AG20443 (cell line): ENCODE results near the gene PRRT3.
"Not testable (repeated sequence)": the region's sequence is repeated elsewhere in the genome, so short reads cannot be mapped to it uniquely, and the experiment has no call there.

Source experiments
- DNase-seq: peaks from one replicate; pipeline ENCODE4 v3.0.0; 2012; ENCODE audit warnings: low spot score, mixed read lengths

The PRRT3 gene

DNA sequence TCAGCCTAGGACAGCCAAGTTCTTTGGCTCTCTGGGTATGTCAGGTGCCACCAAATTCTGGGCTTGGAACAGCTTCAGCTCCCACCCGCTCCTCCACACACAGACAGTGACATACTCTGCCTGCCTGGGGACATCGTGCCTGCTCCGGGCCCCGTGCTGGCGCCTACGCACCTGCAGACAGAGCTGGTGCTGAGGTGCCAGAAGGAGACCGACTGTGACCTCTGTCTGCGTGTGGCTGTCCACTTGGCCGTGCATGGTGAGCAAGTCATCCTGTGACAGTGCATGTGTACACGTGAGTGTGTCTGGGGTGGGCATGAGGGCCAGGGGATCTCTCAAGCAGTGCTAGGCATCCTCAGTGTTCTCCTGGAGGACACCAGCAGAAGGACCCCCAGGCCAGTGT, 34.4 kb downstream of the PRRT3 start:
- DNase-seq = no peak

DNA sequence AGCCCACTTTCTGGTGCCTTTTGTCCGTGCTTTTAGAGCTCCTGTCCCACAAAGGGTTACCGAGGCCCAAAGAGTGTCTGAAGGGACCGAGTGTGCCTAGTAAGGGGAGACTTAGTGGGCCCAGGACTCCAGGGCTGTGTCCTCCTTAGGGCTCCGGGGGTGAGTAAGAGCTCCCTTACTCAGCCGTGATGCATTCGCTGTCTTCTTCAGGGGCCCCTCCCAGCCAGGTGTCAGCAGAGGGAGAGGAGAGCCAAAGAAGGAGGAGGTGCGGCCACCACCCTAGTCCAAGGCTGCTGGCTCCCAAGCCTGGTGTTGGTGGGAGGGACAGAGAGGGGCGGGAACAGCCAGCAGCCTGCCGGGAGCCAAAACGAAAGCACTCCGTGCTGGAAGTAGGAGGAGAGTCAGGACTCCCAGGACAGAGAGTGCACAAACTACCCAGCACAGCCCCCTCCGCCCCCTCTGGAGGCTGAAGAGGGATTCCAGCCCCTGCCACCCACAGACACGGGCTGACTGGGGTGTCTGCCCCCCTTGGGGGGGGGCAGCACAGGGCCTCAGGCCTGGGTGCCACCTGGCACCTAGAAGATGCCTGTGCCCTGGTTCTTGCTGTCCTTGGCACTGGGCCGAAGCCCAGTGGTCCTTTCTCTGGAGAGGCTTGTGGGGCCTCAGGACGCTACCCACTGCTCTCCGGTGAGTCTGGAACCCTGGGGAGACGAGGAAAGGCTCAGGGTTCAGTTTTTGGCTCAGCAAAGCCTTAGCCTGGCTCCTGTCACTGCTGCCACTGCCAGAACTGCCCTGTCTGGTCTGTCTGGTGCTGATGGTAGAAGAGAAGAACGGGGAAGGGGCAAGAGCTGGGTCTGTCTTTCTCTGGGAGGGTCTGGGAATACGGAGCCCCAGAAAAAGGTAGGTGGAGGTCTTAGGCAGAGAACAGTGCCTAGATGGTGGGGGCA, 35.2 kb downstream of the PRRT3 start, which contains the start of gene IL17RC:
TSS of gene IL17RC (plus strand) at position 365 of the 947 bp plus-strand sequence. CDS start at position 583, 218 bp downstream.
- peak; percentile 93 for DNase-seq

DNA sequence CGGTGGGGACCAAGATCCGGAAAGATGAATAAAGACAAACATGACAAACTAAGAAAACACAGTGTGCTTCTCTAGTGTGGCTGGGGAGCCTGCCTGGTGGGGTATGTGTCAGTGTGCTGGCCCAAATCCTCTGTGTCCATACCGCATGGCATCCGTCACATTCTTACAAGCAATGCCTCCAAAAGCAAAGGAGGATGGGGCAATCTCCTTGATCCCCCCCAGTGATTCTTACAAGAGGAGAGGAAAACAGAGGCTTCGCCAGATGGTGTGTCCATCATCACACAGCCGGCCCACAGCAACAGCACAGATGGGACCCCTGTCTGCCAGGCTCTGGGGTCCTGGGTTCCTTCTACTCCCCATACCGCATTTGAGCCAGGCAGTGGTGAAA, 35.9 kb downstream of the PRRT3 start:
- DNase-seq = peak; percentile 62

DNA sequence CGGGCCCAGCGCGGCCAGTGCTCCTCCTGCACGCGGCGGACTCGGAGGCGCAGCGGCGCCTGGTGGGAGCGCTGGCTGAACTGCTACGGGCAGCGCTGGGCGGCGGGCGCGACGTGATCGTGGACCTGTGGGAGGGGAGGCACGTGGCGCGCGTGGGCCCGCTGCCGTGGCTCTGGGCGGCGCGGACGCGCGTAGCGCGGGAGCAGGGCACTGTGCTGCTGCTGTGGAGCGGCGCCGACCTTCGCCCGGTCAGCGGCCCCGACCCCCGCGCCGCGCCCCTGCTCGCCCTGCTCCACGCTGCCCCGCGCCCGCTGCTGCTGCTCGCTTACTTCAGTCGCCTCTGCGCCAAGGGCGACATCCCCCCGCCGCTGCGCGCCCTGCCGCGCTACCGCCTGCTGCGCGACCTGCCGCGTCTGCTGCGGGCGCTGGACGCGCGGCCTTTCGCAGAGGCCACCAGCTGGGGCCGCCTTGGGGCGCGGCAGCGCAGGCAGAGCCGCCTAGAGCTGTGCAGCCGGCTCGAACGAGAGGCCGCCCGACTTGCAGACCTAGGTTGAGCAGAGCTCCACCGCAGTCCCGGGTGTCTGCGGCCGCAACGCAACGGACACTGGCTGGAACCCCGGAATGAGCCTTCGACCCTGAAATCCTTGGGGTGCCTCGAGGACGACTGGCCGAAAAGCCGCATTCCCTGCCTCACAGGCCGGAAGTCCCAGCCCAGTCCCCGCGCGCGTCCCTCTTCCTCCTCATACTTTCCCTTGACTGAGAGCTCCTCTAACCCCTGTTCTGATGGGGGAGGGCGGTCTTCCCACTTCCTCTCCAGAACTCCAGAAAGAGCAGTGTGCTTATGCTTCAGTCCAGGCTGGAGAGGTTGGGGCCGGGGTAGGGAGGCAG, 36.7 kb downstream of the PRRT3 start:
- peak; percentile 77 for DNase-seq

DNA sequence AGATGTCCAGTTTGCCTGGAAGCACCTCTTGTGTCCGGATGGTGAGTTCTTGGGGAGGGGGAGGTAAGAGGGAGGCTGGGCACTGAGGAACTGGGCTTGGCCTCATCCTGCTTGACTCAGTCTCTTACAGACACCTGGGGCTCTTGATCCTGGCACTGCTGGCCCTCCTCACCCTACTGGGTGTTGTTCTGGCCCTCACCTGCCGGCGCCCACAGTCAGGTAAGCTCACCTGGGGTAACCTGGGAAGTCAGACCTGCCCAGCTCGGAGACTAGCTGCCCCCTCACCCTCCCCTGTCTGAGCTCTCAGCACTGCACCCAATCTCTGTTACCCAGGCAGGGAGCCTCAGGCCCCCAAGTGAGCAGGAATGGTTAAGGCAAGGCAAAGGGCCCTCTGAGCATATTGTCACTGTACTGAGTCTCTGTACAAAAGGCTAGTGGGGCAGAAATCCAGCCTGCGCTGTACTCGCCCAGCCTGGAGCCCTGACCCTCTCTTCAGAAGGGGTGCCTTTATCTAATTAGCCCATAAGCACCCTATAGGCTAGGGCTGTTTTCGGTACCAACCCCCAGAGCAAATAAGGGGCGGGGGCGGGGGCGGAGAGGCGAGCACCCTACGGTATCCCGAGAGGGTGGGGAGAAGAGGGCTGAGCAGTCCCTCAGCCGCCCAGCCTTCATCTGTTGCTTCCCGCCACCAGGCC, 37.5 kb downstream of the PRRT3 start:
- DNase-seq = no peak

DNA sequence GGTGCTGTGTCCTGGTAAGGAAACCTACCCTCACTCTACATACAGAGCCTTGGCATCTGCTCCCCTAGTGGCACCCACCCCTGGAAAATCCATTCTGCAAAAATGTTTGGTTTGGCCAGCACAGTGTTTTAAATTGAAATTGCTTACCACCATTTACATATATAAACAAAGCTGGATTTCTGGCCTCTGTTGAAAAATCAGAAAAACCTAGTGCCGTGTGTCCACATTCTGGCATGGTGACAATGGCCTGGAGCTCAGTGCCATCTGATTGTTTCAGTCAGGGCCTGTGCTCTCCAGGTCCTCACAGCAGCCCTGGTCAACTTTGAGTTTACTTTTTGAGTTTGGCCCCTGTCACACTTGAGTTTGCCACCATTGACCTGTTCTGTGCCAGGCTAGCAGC, 38.2 kb downstream of the PRRT3 start:
- DNase-seq = no peak

DNA sequence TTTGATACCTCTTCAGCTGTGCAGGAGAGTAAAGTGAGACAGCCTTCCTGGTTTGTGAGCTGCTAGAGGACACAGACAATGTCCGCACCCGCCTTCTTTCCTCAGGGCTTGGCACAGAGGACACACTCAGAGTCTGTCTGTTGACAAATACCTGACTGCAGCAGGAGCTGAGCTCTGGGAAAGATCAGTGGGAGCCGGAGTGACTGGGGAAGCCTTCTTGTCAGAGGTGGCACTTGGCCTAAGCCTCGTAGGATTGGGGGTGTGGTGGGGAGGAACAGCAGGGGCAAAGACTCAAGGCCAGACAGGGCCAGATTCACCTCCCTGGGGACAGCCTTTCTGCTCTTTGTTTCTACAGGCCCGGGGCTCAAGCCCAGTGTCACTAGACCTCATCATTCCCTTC, 38.6 kb downstream of the PRRT3 start:
- no peak for DNase-seq

DNA sequence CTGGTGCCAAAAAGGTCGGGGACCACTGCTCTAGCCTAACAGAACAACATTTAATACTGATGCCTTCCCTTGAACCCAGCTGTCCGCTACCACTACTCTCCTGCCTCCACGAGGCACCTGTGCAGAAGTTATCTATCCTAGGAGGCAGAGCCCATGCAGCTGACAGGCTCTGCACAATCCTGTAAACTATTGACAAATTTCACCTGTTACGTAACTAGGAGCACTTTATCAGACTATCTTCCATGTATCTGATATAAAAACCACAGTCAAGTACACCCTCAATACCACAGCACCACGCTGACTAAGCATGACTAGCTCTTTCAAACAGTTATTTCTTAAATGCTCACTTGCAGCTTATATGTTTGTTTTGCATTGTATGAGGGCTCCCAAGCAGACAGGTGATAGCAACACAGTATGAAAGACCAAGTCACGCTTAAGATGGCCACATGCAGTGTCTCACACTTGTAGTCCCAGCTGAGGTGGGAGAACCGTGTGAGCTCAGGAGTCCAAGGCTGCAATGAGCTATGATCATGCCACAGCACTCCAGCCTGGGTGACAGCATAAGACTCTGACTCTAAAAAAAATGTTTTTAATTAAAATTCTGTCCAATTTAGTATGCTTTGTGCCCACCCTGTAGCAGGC, 39.8 kb downstream of the PRRT3 start:
- DNase-seq = no peak

DNA sequence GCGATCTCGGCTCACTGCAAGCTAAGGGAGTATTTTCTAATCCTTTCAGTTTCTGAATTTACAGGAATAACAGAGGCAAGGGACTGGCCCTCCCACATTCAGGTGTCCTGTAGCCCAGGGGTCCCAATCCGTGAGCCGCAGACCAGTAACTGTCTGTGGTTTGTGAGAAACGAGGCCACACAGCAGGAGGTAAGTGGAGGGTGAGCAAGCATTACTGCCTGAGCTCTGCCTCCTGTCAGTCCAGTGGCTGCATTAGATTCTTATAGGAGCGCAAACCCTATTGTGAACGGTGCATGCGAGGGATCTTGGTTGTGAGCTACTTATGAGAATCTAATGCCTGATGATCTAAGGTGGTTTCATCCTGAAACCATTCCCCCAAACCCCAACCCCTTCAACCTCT, 40.3 kb downstream of the PRRT3 start:
- DNase-seq = no peak

DNA sequence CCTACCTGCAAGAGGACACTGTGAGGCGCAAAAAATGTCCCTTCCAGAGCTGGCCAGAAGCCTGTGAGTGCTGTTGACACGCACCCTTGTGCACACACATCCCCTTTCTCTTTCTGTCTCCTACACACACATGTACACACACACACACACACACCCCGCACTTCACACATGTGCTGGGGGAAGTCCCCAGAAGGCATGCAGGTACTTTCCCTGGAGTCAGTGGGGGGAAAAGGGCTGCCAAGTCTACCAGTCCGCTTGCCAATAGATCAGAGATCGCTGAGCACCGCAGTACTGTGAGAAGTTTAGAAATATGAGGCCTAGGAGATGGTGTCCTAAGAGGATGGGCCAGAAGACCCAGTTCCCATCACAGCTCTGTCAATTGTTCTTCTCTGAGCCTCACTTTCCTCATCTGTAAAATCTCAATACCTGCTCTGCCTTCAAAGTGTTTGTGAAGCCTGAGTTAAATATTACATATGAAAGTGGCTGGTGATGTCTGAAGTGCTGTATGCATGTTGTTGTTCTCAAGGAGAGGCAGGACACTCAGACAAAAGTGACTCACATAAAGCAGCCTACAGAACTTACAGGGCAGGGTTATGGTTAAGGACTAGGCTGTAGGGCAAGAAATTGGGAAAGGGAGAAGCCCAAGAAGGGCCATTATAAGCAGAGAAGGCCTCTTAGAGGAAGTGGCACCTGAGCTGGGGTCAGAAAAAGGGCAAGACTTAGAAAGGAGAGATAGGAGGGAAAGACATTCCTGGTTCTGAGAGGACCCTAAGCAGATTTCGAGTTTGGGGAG, 42.8 kb downstream of the PRRT3 start:
- no peak for DNase-seq

DNA sequence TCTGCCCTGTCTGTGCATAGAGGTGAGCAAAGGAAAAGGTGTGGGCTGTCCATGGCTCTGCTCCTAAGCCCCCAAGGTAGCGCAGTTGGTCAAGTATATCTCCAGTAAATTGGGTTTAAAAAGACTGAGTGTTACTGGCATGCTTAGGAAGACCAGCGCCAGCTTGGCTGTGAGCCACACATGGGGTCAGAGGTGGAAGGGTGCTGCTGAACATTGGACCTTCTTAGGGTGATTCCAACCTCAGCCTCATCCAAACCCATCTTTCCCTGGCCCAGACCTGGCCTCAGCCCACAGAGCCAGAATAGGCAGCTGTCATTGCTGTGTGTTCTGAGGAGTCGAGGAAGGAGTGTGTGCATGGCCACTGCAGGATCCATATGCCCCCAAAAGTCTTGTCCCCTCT, 43.9 kb downstream of the PRRT3 start:
- DNase-seq = no peak

DNA sequence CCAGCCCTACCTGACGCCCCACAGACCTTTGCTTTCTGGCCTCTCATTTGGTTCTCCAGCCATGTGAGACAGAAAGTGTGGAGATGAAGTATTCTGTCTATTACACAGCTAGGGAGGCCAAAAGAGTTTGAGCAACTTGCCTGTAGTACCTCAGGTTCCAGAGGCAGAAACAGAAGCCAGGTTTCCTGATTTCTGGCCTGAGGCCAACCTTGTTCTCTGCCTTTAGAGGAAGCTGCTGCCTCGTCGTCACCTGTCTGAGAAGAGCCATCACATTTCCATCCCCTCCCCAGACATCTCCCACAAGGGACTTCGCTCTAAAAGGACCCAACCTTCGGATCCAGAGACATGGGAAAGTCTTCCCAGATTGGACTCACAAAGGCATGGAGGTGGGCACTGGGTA, 45.7 kb downstream of the PRRT3 start:
- DNase-seq = no peak

DNA sequence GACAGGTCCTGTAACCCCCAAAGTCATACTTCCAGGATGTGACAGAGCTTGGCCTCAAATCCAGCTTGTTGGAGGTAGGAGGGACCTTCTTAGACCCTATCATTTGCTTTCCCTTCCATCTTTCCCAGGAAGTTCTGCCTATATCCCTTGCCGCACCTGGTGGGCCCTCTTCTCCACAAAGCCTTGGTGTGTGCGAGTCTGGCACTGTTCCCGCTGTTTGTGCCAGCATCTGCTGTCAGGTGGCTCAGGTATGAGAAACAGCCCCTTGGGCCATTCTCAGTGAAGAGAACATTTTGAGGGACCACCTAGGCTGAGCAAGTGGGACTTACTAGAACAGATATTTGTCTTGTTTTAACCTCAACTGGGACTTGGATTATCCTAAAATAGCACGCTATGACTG, 48.3 kb downstream of the PRRT3 start:
- DNase-seq = no peak

DNA sequence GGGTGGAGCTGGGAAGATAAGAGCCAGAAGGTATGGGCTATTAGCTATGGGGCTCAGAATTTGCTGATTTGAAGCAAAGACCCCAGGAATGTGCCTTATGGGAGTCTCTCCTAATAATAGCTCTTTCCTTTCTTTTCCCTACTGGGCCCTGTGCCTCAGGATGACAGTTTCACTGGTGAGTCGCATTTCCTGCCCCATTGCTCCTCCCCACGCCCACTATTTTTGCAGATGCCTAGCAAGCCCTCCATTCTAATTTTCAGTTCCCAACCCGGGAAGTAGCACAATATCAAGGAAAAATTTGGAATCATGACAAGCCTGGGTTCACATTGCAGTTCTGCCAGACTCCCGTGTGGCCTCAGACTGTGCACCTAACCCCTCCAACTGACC, 49.0 kb downstream of the PRRT3 start:
- peak; percentile 75 for DNase-seq

DNA sequence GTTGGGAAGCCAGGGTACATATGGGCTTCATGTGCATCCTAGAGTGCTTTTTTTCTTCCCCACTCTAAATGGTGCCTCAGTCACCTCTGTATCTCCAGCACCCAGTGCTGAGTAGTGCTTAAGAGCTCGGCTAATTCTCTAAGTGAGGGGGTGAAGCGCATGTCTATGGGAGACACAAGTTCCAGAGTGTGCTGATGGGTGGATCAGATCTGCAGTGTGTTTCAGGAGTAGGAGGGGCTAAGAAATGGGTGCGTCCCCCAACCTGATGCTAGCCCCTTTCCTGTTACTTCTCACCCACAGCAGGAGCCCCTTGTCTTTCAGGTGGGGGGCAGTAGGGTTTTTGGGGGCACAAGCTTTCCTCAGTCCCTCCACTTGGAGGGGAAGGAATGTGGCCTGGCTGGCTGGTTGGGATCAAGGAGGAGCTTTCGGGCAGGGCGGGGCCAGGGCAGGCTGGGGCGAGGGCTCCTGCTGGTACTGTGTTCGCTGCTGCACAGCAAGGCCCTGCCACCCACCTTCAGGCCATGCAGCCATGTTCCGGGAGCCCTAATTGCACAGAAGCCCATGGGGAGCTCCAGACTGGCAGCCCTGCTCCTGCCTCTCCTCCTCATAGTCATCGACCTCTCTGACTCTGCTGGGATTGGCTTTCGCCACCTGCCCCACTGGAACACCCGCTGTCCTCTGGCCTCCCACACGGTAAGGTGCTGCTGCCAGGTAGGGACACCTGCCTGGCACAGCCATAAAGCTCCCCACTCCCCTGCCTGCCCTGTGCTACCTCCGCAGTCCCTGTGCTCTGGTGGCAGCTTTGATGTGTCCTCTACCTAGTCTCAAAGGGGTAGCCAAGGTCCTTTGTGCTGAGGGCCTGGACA, 49.6 kb downstream of the PRRT3 start, which contains the start of gene IL17RE:
TSS of gene IL17RE (plus strand) at position 477 of the 866 bp plus-strand sequence. CDS start at position 562, 85 bp downstream.
- peak; percentile 59 for DNase-seq

DNA sequence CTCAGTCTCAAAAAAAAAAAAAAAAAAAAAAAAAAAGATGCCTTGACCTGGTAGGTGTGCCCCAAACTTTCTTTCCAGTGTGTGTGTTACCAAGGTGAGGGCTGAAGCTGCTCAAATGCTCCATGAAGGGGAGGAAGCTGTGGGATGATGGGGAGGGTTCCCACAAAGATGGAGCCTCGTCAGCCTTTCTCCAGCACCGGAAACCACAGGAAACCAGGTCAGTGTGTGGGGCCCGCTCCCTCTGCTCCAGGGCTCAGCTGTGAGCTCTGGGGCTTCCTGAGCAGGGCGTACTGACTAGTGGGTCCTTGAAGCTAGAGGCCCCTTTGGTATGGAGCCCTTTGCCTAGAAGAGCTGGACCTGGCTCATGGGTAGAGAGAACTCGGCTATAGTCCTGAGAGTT, 50.2 kb downstream of the PRRT3 start:
- DNase-seq = no peak

DNA sequence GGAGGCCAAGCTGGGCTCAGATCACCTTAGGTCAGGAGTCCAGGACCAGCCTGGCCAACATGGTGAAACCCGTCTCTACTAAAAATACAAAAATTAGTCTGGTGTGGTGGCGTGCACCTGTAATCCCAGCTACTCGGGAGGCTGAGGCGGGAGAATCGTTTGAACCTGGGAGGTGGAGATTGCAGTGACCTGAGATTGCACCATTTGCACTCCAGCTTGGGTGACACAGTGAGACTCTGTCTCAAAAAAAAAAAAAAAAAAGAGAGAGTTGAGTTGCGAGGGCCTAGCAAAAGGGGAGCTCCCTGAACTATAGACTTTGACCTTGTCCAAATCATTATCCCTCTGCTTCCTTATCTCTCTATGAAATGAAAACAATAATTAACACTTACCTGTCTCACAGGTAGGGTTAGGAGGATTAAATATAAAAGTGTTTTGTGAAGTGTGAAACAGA, 51.2 kb downstream of the PRRT3 start:
- not testable (repeated sequence) for DNase-seq

DNA sequence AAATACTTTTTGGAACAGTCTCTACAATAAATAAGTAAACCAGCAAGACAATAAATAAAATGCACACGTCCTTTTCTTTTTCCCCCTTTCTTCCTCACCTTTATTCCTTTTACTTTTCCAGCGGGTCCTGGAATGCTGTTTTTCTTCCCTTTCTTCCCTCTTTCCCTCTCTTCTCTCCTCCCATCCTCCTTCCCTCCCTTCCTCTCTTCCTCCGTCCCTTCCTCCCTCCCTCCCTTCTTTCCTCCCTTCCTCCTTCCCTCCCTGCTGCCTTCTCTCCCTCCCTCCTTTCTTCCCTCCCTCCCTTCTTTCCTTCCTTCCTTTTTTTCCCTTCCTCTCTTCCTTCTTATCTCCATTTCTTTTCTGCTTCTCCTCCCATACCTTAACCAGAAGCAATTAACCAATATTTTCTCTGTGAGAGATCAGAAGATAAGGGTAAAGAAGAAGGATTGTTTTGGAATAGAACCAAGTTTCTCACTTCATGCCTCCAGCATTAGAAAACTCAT, 52.9 kb downstream of the PRRT3 start:
- DNase-seq = no peak

DNA sequence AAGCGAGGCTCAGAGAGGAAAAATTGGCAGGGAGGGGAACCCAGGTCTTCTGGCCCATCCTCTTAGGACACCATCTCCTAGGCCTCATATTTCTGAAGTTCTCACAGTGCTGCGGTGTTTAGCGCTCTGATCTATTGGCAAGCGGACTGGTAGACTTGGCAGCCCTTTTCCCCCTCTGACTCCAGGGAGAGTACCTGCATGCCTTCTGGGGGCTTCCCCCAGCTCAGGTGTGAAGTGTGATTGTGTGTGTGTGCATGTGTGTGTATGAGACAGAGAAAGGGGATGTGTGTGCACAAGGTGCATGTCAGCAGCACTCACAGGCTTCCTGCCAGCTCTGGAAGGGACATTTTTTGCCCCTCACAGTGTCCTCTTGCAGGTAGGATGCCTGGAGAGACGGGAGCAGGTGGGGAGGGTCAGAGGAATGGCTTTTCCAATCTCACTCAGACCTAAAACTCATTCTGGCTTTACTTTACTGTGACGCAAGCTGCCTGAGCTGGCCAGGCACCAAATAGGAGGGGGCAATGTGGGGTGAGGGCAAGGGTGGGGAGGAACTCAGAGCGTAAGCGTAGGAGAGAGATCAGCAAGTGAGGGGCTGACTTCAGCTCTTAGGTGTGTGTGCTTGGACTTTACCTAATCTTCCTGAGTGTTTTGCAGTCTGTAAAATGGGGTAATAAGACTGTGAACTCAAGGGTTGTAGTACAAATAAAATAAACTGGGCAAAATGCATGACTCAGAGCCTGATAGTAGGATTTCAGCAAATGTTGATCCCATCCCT, 53.6 kb downstream of the PRRT3 start:
- DNase-seq = no peak
